GM12865 (cell line): ENCODE data around the gene ZKSCAN5.

Experiments used
- DNase-seq: peaks from one replicate; pipeline ENCODE4 v3.0.0; 2010; ENCODE audit warnings: low read depth
- H3K4me3 ChIP-seq: 2 replicates; pipeline ENCODE4 v1.5.1; 2011; ENCODE audit warnings: mild to moderate bottlenecking, low read depth, low read length, control low read depth
- CTCF ChIP-seq: IDR thresholded peaks from 2 replicates; pipeline ENCODE4 v1.5.1; 2011; ENCODE audit warnings: low read length, control low read depth, low read depth, inconsistent platforms; ENCODE audit not compliant: insufficient read depth; ENCODE audit errors: missing control alignments

ZKSCAN5 gene

GRCh38 chr7:99473315-99473596 lies 31.2 kb upstream of the ZKSCAN5 start:
- no peak for TF ChIP-seq CTCF
- H3K4me3 ChIP-seq = peak overlapping the region; percentile 93
- DNase-seq = peak; percentile 68

- no peak for TF ChIP-seq CTCF
- no peak for DNase-seq
- H3K4me3 ChIP-seq = no peak overlapping the region
Observed at GRCh38 chr7:99476107-99476506, 28.4 kb upstream of the ZKSCAN5 start.

- H3K4me3 ChIP-seq = no peak overlapping the region
- no peak for TF ChIP-seq CTCF
- DNase-seq = no peak
Observed at GRCh38 chr7:99478464-99479440, 25.7 kb upstream of the ZKSCAN5 start.

GRCh38 chr7:99485094-99485493 lies 19.4 kb upstream of the ZKSCAN5 start:
- no peak for DNase-seq
- H3K4me3 ChIP-seq = no peak overlapping the region
- no peak for TF ChIP-seq CTCF

GRCh38 chr7:99489235-99489634 lies 15.2 kb upstream of the ZKSCAN5 start:
- no peak for DNase-seq
- no peak overlapping the region for H3K4me3 ChIP-seq
- TF ChIP-seq CTCF = no peak

- no peak overlapping the region for H3K4me3 ChIP-seq
- no peak for TF ChIP-seq CTCF
- no peak for DNase-seq
Observed at GRCh38 chr7:99490878-99491277, 13.6 kb upstream of the ZKSCAN5 start.

- no peak for DNase-seq
- H3K4me3 ChIP-seq = no peak overlapping the region
- TF ChIP-seq CTCF = no peak
Observed at GRCh38 chr7:99493823-99494222, 10.6 kb upstream of the ZKSCAN5 start.
